ENCODE data around the gene GNPAT. TPM values are rescaled to one million over a fixed set of nuclear protein-coding genes. Genes with fewer than 3 reads are reported as not detected.

Gene GNPAT
- total RNA-seq, result 53.6 and 57.4 TPM in 2 replicates

DNA sequence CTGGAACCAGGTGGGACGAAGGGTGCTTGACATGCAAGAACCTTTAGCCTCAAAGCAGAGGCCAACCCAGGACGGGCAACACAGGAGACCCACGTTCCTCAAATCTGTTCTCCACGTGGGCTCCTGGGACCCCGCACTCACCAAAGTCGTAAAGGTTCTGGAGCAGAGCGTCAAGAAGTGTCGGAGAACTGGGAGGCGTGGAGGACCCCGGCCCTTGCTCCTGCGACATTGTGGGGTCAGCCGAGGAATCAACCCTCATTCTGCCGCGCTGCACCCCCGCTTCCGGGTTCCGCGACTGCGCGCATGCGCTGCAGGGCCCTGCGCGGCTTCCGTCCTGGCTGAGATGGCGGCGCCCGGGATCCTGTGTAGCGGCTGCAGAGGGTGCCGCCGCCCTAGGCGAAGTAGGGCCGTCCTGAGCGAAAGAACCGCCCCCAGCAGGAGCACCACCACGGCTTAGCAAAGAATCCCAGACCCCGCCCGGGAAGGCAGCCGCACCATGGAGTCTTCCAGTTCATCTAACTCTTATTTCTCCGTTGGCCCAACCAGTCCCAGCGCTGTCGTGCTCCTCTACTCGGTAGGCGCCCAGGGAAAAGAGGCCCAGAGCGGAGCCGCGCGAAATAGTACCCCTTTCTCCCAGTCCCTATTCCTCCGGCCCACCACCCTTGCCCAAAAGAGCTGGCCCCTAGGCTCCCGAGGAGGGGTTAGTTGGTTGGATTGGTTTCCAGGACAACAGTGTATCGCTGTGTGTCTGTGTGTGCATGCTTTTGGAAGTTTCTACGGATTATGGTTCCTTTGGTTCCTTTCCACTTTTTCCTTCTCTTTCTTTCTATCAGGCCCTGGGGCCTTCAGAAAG, at the start of gene GNPAT:
TSS of gene GNPAT (plus strand) at position 330 of the 853 bp plus-strand sequence. CDS start at position 497, 167 bp downstream.

Small RNA genes lying within 50 kb of the gene (small RNA-seq; reads per million reads assigned to genes)
- not detected for gene RNA5SP80

Other genes starting within 250 kb of the GNPAT start
- 8.6 and 8.8 TPM in 2 replicates for gene FAM89A, start 201.0 kb upstream of the GNPAT start, total RNA-seq
- under 0.01 and 0.22 TPM in 2 replicates for gene TRIM67, start 79.2 kb upstream of the GNPAT start, total RNA-seq
- gene EXOC8, start 96.6 kb downstream of the GNPAT start, total RNA-seq, result 18.2 and 22.2 TPM in 2 replicates
- 16.9 and 17.0 TPM in 2 replicates for gene SPRTN, start 97.1 kb downstream of the GNPAT start, total RNA-seq
- 61.7 and 73.7 TPM in 2 replicates for gene EGLN1, start 181.1 kb downstream of the GNPAT start, total RNA-seq